NCI-H187 treated with DMSO at 0.1 percent for 48 hours (cell line): ENCODE measurements around the gene CCDC85C.

Experiments
- DNase-seq: peaks from one replicate; lab custom pipeline; 2025; lab: John Stamatoyannopoulos, UW

CCDC85C gene

GRCh38 chr14:99605299-99605961, 1.4 kb upstream of the CCDC85C start:
- peak; percentile 19 for DNase-seq

- DNase-seq = no peak
These were observed 825 bp upstream of the CCDC85C start for GRCh38 chr14:99604766-99605298.

- DNase-seq = peak; percentile 89
These were observed 315 bp upstream of the CCDC85C start for GRCh38 chr14:99604278-99604765.

- DNase-seq = no peak
These were observed 1.1 kb downstream of the CCDC85C start for GRCh38 chr14:99602788-99603415.

- no peak for DNase-seq
These were observed 1.8 kb downstream of the CCDC85C start for GRCh38 chr14:99602054-99602787.

GRCh38 chr14:99601361-99601831, 2.6 kb downstream of the CCDC85C start:
- DNase-seq = no peak

- no peak for DNase-seq
These were observed 3.6 kb downstream of the CCDC85C start for GRCh38 chr14:99600232-99600888.

GRCh38 chr14:99599393-99599792, 4.6 kb downstream of the CCDC85C start:
- no peak for DNase-seq

GRCh38 chr14:99598774-99599173, 5.2 kb downstream of the CCDC85C start:
- no peak for DNase-seq

GRCh38 chr14:99597911-99598600, 6.0 kb downstream of the CCDC85C start:
- no peak for DNase-seq

GRCh38 chr14:99596772-99597171, 7.2 kb downstream of the CCDC85C start:
- no peak for DNase-seq

GRCh38 chr14:99596071-99596627, 7.9 kb downstream of the CCDC85C start:
- DNase-seq = no peak

- no peak for DNase-seq
These were observed 8.5 kb downstream of the CCDC85C start for GRCh38 chr14:99595524-99595923.

- no peak for DNase-seq
These were observed 9.0 kb downstream of the CCDC85C start for GRCh38 chr14:99595034-99595433.

GRCh38 chr14:99593971-99594841, 9.8 kb downstream of the CCDC85C start:
- DNase-seq = no peak

GRCh38 chr14:99592933-99593753, 10.9 kb downstream of the CCDC85C start:
- no peak for DNase-seq

GRCh38 chr14:99592394-99592793, 11.6 kb downstream of the CCDC85C start:
- DNase-seq = no peak

GRCh38 chr14:99590746-99591555, 13.1 kb downstream of the CCDC85C start:
- DNase-seq = no peak
